SU-DHL-6 (cell line): ENCODE measurements around the gene CHIC2.

Source experiments
- EZH2phosphoT487 ChIP-seq: fragments of 200-600 bp; sonication (generic), shearing (Covaris generic); conservative IDR thresholded peaks from 2 replicates; pipeline ENCODE4 v1.6.1; 2018; ENCODE audit warnings: mild to moderate bottlenecking, antibody characterized with exemption, low read length, moderate library complexity, mixed read lengths
- TF ChIP-seq, protein P1 (sequence below): fragments of 200-600 bp; sonication (generic); IDR thresholded peaks from one replicate; pipeline ENCODE4 v1.5.1; 2017; ENCODE audit warnings: antibody characterized with exemption, mild to moderate bottlenecking, low read length, moderate library complexity; ENCODE audit not compliant: insufficient read depth, poor library complexity, severe bottlenecking

DNA sequence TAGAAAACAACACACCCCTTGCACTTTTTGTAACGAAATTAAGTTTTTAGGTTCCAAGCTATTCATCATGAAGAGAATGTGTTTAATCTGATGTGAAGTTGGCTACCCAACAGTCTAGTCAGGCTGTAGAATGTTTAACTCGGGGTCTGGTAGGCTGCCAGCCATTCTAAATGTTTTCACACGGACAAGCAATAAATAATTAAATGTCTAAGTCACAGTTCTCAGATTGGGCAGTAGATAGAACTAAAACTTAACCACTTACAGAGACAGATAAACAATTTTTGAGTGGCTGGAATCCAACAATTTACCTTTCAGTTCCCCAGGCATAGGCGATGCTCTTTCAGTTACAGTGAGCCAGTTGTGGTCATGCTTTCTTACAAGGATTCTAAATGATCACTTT lies 66.5 kb downstream of the CHIC2 start:
- TF ChIP-seq, protein P1, sequence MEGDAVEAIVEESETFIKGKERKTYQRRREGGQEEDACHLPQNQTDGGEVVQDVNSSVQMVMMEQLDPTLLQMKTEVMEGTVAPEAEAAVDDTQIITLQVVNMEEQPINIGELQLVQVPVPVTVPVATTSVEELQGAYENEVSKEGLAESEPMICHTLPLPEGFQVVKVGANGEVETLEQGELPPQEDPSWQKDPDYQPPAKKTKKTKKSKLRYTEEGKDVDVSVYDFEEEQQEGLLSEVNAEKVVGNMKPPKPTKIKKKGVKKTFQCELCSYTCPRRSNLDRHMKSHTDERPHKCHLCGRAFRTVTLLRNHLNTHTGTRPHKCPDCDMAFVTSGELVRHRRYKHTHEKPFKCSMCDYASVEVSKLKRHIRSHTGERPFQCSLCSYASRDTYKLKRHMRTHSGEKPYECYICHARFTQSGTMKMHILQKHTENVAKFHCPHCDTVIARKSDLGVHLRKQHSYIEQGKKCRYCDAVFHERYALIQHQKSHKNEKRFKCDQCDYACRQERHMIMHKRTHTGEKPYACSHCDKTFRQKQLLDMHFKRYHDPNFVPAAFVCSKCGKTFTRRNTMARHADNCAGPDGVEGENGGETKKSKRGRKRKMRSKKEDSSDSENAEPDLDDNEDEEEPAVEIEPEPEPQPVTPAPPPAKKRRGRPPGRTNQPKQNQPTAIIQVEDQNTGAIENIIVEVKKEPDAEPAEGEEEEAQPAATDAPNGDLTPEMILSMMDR = no peak
- TF ChIP-seq EZH2phosphoT487 = no peak
